HG02938 (cell line): Measurements from ENCODE around the gene BFAR.
A peak's percentile ranks its signal among the peaks of the same experiment; 100 is the strongest.
"Not testable (repeated sequence)": the region's sequence is repeated elsewhere in the genome, so short reads cannot be mapped to it uniquely, and the experiment has no call there.

Experiments
- ATAC-seq: cut with Tn5 transposase; IDR thresholded peaks from one replicate; pipeline ENCODE4 v1.9.1; 2021; ENCODE audit warnings: mild to moderate bottlenecking, moderate library complexity; ENCODE audit not compliant: unreplicated experiment

The BFAR gene

DNA sequence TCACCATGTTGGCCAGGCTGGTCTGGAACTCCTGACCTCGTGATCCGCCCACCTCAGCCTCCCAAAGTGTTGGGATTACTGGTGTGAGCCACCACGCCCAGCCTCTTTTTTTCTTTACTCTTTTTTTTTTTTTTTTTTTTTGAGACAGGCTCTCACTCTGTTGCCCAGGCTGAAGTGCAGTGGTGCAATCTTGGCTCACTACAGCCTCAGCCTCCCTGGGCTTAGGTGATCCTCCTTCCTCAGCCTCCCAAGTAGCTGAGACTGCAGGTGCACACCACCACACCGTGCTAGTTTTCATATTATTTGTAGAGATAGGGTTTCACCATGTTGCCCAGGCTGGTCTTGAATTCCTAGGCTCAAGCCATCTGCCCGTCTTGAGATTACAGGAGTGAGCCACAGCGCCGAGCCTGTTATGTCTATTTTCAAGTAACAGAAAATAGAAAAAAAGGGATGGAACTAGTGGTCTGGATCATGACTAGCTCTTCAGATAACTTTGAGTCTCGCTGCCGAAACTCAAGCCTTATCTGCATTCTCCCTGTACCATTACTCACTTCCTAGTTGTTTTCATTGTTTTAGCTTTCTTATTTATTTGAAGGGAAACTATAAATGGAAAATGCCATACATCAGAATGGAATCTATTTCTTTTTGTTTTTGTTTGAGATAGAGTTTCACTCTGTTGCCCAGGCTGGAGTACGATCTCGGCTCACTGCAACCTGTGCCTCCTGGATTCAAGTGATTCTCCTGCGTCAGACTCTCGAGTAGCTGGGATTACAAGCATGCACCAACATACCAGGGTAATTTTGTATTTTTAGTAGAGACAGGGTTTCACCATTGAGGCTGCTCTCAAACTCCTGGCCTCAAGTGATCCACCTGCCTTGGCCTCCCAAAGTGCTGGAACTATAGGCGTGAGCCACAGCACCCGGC lies 53.4 kb downstream of the BFAR start:
- not testable (repeated sequence) for ATAC-seq

DNA sequence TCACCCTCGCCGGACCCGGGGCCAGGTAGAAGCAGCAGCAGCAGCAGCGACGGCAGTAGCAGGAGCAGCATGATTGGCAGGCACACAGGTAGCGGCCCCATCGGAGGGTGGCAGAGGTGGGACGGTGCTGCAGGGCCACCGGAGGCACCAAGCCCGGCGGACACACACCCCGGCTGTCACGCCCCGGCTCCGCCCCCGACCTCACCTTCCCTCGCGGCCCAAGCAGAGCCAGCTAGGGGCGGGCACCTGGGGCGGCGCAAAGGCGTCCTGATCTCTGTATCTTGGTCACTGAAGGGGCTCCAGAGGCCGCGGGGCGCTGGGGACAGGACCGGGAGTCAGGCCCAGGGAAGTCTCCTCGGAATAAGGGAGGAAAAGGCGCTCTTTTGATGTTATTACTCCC lies 61.4 kb downstream of the BFAR start, which contains the start of gene PLA2G10:
TSS of gene PLA2G10 (minus strand) at position 180 of the 400 bp plus-strand sequence. CDS start at position 101, 79 bp downstream.
- ATAC-seq, result not testable (repeated sequence)

DNA sequence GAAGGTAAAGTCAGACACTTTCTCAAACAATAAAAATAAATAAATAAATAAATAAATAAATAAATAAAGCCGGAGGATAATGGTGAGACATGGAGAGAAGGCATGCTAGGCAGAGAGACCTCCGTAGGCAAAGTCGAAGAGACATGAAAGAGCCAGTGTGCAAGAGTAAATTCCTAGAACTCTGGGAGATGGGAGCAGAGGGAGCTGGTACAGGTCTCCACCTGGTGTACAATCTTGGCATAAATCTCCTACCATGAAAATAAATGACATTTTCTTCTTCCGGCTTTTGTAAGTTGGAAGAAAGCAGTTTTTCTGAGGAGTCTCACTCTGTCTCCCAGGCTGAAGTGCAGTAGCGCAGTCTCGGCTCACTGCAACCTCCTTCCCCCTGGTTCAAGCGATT lies 69.1 kb downstream of the BFAR start:
- ATAC-seq, result not testable (repeated sequence)

DNA sequence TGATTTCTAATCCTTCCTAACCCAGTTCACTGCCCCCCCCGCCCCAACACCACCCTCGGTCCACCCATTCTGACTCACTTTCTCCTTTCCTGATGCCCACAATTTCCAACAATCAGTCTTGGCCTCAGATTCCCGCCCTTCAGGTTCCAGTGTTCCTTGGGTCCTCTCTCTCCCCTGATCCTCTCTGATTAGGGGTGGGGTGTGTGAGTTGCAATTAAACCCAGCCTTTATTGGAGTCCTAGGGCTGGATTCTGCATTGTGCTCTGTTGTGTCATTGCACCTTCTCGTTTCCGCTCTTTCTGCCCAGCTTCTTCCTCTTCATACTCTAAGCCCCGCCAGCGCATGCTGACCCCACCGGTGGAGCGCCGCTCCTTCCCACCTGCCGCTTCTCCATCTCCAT lies 69.9 kb downstream of the BFAR start:
- not testable (repeated sequence) for ATAC-seq

DNA sequence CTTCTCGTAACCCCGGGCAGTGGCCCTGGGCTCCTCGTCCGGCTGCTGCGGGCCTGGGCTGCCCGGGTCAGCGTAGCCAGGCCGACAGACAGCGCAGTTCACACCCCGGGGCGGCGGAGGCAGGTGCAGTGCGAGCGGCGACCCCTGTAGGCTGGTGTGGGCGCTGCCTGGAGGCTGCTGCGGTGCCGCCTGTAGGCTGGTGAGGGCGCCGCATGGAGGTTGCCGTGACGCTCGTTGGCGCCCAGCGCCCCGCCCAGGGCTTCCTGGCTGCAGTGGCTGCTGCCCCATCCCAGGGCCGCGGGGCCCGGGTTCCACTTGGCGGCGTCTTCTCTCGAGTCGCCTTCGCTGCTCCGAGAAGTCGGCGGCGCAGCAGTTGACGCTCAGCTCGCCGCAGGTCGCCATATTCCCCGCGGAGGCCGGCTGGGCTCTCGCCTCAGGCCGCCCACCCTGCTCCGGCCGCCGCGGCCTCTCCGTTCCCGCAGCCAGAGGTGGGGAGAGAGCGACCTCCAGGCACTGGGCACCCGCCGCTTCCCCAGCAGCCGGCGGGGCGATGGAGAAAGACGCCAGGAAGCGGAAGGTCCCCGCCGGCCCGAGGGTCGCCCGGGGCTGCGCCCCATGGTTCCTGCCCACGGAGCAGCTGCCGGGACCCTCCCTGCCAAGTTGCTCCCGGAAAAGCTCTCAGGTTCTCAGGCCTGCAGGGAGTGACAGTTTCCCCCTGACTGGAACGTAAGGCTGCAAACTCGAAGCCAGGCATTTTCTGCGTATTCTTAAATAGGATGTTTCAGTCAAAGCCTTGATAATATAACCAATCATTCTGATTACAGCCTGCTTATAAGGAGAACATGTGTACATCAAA lies 70.6 kb downstream of the BFAR start, which contains the start of gene NPIPA3:
TSS of gene NPIPA3 (plus strand) at position 256 of the 856 bp plus-strand sequence. CDS start 5,533 bp downstream, outside the sequence.
- peak; percentile 90 for ATAC-seq
